RPMI7951 (cell line): ENCODE measurements around the gene CUEDC1. TPM values are rescaled to one million over a fixed set of nuclear protein-coding genes. Genes with fewer than 3 reads are reported as not detected.

Experiments used
- DNase-seq: peaks from one replicate; pipeline ENCODE4 v3.0.0-alpha.2; 2012; ENCODE audit warnings: low read depth
- total RNA-seq: library from RNA; depleted of rRNA; stranded (reverse); fragments of >200 nt; shearing (Covaris generic); gene quantifications from 2 replicates; pipeline ENCODE4 v1.2.3, GENCODE V29; 2014

The CUEDC1 gene
- total RNA-seq, 1 experiment from 2014 or later = 6.6 TPM

DNA sequence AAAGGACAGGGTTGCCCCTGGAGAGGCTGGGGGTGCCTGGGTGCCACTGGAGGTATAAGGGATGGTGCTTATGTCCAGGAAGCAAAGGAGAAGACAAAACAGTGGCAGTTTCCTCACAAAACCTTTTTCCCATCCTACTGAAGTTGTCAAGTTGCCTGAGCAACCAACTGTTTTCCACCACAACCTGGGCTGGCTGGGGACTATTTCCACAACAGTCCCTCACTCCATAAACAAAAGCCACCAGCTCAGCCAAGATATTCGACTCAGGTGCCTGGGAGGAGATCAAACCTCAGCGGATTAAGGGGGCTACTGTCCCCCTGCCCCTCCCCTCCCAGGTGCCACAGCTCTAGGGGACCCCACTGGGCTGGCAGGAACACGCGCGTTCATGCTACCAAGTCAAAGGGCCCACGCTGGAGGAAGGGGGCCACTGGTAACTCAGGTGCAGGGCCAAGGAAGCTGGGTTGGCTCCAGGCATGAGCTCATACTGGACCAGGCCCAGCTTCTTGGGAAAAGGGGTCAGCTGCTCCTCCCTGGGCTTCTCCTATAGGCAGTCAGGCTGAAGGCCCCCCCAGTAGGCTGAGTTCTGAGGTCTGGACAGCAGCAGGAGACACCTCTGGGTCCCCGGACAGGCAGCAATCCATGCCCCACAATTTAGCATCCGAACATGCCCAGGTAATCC lies 59.7 kb downstream of the CUEDC1 start:
- no peak for DNase-seq

DNA sequence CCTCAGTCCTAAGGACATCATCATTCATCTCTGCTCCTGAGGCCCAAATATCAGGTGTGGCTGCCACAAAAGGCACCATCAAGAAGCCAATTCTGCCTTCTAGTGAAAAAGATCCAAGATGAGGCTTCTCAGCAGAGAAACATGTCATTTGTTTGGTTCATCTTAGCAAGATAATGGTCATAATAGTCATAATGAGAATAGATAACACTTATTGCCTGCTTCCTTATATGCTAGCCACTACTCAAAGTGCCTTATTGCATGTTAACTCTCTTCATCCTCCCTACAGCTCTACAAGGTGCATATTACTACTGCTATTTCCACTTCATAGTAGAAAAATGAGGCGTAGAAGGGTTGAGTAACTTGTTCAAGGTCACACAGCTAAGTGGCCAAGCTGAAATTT lies 60.4 kb downstream of the CUEDC1 start:
- no peak for DNase-seq

- DNase-seq = peak; percentile 99
These were observed 62.2 kb downstream of the CUEDC1 start for GRCh38 chr17:57892820-57893595.

DNA sequence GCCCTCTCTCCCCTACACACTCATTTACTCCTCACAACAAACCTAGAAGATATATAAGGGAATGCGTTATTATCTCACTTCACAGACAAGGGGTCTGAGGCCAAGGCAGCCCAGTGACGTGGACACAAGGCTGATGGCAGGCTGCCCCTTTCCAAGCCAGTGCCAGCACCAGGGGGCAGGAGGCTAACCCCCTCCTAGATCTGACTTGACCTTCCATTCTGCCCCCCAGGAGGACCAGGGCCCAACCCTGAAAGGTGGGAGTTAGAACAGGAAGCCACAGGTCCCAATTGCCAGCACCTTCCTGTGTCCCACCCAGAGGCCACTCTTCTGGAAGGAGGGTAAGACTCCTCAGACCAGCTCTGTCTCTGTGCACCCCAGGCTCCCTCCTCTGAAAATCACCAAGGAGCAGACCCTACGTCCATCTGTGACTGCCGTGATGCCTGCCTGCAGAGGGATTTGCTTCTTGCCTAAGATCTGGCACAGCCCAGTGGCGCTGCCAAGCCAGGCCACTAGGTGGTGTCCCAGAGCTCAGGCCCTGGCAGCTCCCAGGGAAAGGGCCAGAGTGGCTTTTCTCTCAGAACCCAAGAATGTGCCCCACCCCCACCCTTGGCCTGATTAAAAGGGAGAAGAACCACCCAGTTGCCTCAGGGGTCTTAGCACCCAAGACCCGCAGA lies 62.9 kb downstream of the CUEDC1 start:
- DNase-seq = peak; percentile 84

DNA sequence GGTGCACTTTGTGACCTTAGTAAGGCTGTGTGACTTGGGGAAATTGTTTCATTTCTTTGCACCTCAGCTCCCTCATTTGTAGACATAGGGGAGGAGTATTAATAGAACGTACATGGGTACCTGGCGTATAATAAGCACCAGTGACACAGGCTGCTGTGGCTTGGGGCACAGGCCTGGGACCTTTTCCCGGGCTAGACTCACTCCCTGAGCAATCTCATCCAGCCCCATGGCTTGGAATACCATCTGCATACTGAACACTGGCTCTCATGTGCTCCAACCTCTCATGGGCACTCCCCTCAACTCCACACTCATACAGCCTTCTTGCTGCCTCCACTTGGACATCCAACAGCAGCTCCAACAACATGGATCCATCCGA lies 64.4 kb downstream of the CUEDC1 start:
- peak; percentile 61 for DNase-seq

GRCh38 chr17:57889892-57890856 lies 65.0 kb downstream of the CUEDC1 start:
- peak; percentile 88 for DNase-seq

DNA sequence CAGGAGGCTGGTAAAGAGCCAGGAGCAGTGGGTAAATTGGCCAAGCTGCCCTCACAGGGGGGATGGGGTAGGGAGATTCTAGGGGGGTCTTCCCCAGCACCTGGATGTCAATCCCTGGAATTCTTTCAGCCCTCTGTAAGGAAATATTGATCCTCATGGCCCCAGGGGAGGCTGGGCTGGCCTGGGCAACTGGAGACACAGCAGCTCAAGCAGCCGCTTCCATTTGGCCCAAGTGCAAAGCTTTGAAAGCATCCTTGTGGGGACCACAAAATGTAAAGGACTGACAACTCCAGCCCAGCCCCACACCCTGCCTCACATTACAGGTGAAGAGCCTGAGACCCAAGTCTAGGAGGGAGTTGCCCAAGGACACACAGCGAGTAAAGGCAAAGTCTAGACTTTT lies 66.0 kb downstream of the CUEDC1 start:
- DNase-seq = no peak

DNA sequence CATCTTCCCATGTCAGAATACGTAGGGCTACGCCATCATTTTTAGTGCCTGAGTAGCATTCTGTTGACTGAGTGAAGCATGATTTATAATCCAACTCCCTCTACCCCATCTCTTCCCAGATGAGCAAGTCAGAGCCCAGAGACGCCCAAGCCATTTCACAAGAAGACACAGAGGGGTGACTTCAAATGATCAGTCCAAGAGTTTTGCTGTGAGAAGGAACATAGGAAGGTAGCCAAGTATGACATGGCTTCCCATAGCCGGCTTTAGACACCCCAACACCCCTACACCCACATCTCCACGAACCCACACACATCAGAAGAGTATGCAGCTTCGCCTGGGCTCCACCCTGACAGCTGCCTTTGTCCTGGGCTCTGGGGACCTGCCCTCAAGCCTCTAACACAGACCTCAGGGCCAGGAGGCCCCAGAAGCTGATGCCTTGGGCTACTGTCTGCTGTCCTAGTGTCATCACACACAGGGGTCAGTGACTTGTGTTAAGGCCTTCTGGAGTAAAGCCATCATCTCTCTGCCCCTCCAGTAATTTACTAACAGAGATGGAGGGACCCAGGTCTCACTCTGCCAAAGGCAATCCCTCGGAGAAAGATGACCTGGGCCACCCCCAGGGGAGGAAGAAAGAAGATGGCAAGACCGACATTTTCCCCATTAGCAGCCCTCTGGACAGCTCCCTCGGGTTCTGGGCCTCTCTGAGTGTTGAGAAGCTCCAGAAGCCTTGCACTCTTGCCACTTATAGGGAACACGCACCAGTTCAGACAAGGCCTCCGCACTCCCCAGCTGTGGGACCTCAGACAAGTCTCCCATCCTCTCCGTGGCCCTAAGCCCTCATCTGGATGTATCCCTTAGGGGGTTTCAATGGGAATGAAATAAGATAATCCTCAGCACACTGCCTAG lies 66.6 kb downstream of the CUEDC1 start:
- DNase-seq = no peak

- DNase-seq = no peak
These were observed 68.1 kb downstream of the CUEDC1 start for GRCh38 chr17:57887161-57887560.

DNA sequence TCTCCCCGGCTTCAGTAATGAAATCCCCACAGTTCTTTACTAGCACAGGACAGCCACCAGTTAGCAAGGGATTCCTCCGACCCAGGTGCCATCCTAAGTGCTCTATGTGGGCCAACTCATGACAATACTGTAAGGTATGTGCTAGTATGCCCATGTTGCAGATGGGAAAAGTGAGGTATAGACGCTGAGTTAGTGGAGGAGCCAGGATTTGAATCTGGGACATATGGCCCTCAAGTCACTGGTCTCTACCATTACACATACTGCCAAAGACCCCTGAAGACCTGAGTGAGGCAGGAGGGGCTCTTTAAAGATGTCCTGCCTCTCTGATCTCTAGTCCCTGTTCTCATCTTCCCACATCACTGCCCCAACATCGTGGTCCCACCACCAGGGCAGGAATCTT lies 69.2 kb downstream of the CUEDC1 start:
- DNase-seq = no peak

GRCh38 chr17:57885148-57885915 lies 69.9 kb downstream of the CUEDC1 start:
- no peak for DNase-seq

GRCh38 chr17:57881783-57882351 lies 73.3 kb downstream of the CUEDC1 start:
- DNase-seq = no peak

DNA sequence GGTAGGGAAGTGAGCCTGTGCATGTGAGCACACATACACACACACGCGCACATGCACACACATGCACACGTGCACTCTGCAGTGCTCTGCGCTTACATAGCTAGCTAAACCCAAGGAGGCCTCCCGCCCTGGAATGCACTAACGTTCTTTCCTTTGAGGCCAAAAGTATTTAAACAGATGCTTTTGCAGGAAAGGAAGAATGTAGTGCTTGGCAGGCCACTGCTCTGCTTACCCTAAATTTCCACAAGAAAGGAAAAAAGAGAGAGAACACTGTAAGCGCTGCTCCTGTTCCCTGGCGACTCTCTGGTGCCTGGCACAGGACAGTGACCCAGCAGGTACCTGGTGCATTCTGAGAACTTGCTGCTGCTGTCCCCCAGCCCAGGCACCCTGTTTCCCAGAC lies 74.1 kb downstream of the CUEDC1 start:
- no peak for DNase-seq

DNA sequence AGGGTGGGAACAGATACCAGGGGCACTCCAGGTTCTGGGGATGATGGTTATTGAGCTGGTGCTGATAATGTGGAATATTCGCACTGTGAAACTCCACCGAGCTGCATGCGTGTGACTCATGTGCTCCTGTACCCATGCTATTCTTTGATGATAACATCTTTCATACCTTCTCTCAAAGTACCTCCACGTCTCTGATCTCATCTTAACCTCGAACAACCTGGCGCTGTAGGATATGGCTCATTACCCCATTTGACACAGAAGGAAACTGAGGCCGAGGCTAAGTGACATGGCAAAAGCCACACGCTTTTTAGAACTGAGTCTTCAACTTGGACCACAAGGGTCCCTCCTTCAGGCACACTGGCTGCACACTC lies 75.1 kb downstream of the CUEDC1 start:
- no peak for DNase-seq

DNA sequence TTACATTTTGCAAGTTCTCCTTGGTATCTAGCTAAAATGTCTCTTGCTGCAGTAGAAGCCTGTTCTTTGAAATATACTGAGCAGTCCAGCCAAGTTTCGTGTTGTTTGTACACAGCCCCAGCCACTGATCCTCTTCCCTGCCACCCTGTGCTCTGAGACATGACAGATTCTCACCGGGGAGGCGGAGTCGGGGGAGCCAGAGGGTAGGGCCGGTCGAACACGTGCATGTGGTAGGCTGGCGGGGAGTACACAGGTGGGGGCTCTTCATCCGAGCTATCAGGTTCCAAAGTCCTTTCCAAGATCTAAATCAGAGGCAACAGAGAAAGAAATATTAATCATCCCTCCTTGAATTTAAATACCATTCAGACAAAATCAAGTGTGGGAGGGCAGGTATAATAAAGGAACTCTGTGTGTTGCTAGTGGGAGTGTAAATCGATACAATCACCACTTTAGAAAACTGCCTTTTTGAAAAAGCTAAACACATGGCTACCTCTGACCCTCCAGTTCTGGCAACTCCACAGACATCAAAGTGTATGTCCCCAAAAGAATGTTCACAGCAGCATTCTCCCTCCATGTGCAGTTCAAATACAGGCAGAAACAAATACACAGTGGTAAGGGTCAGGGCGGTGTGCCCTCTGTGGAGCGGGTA lies 75.7 kb downstream of the CUEDC1 start:
- DNase-seq = no peak

GRCh38 chr17:57877803-57878377 lies 77.3 kb downstream of the CUEDC1 start:
- DNase-seq = no peak

DNA sequence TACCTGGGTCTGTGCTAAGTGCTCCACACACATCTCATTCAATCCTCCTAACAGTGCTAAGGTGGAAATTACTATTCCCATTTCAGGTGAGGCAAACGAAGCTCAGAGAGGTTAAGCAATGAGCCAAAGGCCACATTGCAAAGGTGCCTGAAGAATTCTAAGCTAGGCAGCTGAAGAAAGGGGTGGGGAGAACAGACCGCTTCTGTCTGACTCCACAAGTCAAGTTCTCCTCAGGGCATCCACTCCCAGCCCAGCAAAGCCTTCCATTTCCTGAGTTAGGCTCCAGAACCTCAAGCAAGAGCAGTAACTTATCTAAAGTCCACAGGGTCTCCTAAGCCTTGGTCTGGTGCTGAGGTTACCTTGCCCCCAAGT lies 78.4 kb downstream of the CUEDC1 start:
- DNase-seq = peak; percentile 52

- no peak for DNase-seq
These were observed 79.0 kb downstream of the CUEDC1 start for GRCh38 chr17:57876023-57876865.
